CD4-positive, alpha-beta memory T cell (primary cell): Measurements from ENCODE around the gene SMCO1. TPM values are rescaled to one million over a fixed set of nuclear protein-coding genes. Genes with fewer than 3 reads are reported as not detected.
"Not testable (repeated sequence)": the region's sequence is repeated elsewhere in the genome, so short reads cannot be mapped to it uniquely, and the experiment has no call there.

Experiments used
- CTCF ChIA-PET: fragments of 350-600 bp; sonication (Branson Sonifier 250); formaldehyde crosslinking; loops from one replicate; lab custom pipeline; 2021; ENCODE audit warnings: inconsistent platforms; ENCODE audit not compliant: partially characterized antibody; lab: Charles Lee
- POLR2A ChIA-PET: fragments of 350-600 bp; sonication (Branson Sonifier 250); formaldehyde crosslinking; loops from one replicate; lab custom pipeline; 2021; ENCODE audit not compliant: partially characterized antibody; lab: Charles Lee
- DNase-seq, 5 donors: peaks; one replicate each; pipeline versions ENCODE4 v3.0.0 to v3.0.0-alpha.2; 2020 to 2022; ENCODE audit warnings: mixed read lengths in 1 of 5
- H3K27ac ChIP-seq: one replicate; pipeline ENCODE4 v1.7.0; 2013; ENCODE audit warnings: low read depth, low read length
- H3K27me3 ChIP-seq: 2 replicates; pipeline ENCODE4 v1.7.0; 2013; ENCODE audit warnings: mild to moderate bottlenecking, low read length, moderate library complexity; ENCODE audit not compliant: insufficient read depth
- H3K36me3 ChIP-seq: 2 replicates; pipeline ENCODE4 v1.7.0; 2013; ENCODE audit warnings: mild to moderate bottlenecking, low read length, moderate library complexity; ENCODE audit not compliant: insufficient read depth
- H3K4me1 ChIP-seq: 2 replicates; pipeline ENCODE4 v1.7.0; 2013; ENCODE audit warnings: mild to moderate bottlenecking, low read length, moderate library complexity; ENCODE audit not compliant: insufficient read depth
- H3K4me3 ChIP-seq, 2 donors: one replicate each; pipeline ENCODE4 v1.7.0; 2013; ENCODE audit warnings: low read length in 2 of 2, mild to moderate bottlenecking in 1 of 2
- H3K9me3 ChIP-seq, 2 donors: one replicate each; pipeline ENCODE4 v1.7.0; 2013; ENCODE audit warnings: low read length in 2 of 2, control low read depth in 1 of 2; ENCODE audit not compliant: control insufficient read depth in 1 of 2
- H3K27ac Mint-ChIP-seq, 7 donors: one replicate each; pipeline ENCODE4 v1.8.0; 2020 to 2021; ENCODE audit warnings: mixed read lengths in 7 of 7, mild to moderate bottlenecking in 6 of 7, inconsistent platforms in 3 of 7, moderate library complexity in 3 of 7
- H3K27me3 Mint-ChIP-seq, 2 donors: one replicate each; pipeline ENCODE4 v1.8.0; 2020 to 2021; ENCODE audit warnings: mixed read lengths in 2 of 2
- H3K36me3 Mint-ChIP-seq, 2 donors: one replicate each; pipeline ENCODE4 v1.8.0; 2020 to 2021; ENCODE audit warnings: mixed read lengths in 2 of 2, inconsistent platforms in 1 of 2, mild to moderate bottlenecking in 1 of 2
- H3K4me1 Mint-ChIP-seq, 4 donors: one replicate each; pipeline ENCODE4 v1.8.0; 2020 to 2021; ENCODE audit warnings: mixed read lengths in 4 of 4, mild to moderate bottlenecking in 1 of 4
- H3K4me3 Mint-ChIP-seq, 8 donors: one replicate each; pipeline ENCODE4 v1.8.0; 2020 to 2021; ENCODE audit warnings: mixed read lengths in 8 of 8, mild to moderate bottlenecking in 7 of 8, moderate library complexity in 6 of 8, inconsistent platforms in 3 of 8
- H3K9me3 Mint-ChIP-seq, 8 donors: one replicate each; pipeline ENCODE4 v1.8.0; 2020 to 2021; ENCODE audit warnings: mixed read lengths in 8 of 8, mild to moderate bottlenecking in 5 of 8, inconsistent platforms in 3 of 8, moderate library complexity in 1 of 8
- intact Hi-C: fragments of 100-400 bp; cut with micrococcal nuclease; formaldehyde crosslinking; loops from one replicate; pipeline ENCODE4 v1.15.1; 2023
- polyA plus RNA-seq, 2 donors: library from polyadenylated mRNA; unstranded; fragments of 300-500 nt; fragmentation: Illumina TruSeq; gene quantifications; one replicate each; pipeline ENCODE4 v1.2.3, GENCODE V29; 2021
- total RNA-seq, 2 experiments: library from RNA; stranded (reverse); gene quantifications; one replicate each; pipeline ENCODE4 v1.2.3, GENCODE V29; 2021

Gene SMCO1
- total and polyA plus RNA-seq, 4 experiments from 2014 or later: not detected

- peaks cover 0 to under 1% of the 10 kb centered on the region in 2 donors for H3K9me3 ChIP-seq
- CTCF ChIA-PET: interaction anchor here (0.6 to 9.8 kb wide), 5 partner anchors 9 to 269 kb away, joined by 3 to 113 read pairs (median 17); no protein-coding TSS in a partner anchor
- Mint-ChIP-seq H3K4me1 (peaks cover 0 to 5% (median 5%) of the 10 kb centered on the region in 4 donors), H3K9me3 (peaks cover 0 to 25% (median 17%) of the 10 kb centered on the region in 8 donors), H3K27ac (no peak overlapping the region), H3K36me3 (peaks cover 7 to 10% of the 10 kb centered on the region in 2 donors), H3K4me3 (no peak overlapping the region), H3K27me3 (peaks cover 0 to 1% of the 10 kb centered on the region in 2 donors)
- no peaks in the 10 kb centered on the region for H3K4me1 ChIP-seq
- no peak overlapping the region for H3K4me3 ChIP-seq
- DNase-seq: no peak
- no peak overlapping the region for H3K27ac ChIP-seq
- intact Hi-C loops: no loop called here
- no peaks in the 10 kb centered on the region for H3K27me3 ChIP-seq
- H3K36me3 ChIP-seq: no peaks in the 10 kb centered on the region
- POLR2A ChIA-PET: no interaction called here
Measured at GRCh38 chr3:196525141-196525540, 10.0 kb upstream of the SMCO1 start.

DNA sequence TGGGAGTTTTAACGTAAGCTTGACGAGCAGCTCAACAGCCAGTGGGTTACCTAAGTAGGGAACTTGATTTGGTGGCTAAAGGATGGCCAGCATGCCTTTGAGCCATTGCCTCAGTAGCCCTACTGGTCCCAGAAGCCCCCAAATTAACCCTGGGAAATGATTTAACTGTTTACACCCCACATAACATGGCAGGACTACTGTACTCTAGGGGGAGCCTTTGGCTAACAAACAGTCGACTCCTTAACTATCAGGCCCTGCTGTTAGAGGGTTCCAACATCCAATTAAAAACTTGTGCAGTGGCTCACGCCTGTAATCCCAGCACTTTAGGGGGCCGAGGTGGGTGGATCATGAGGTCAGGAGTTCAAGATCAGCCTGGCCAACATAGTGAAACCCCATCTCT lies 9.4 kb upstream of the SMCO1 start:
- Histone ChIP-seq H3K4me3 (no peak overlapping the region), H3K9me3 (peaks cover 4 to 6% of the 10 kb centered on the region in 2 donors), H3K36me3 (no peaks in the 10 kb centered on the region), H3K27me3 (no peaks in the 10 kb centered on the region), H3K27ac (no peak overlapping the region), H3K4me1 (no peaks in the 10 kb centered on the region)
- no peak for DNase-seq
- Mint-ChIP-seq H3K4me1 (peaks cover 0 to 5% (median 5%) of the 10 kb centered on the region in 4 donors), H3K27ac (no peak overlapping the region), H3K27me3 (peaks cover 0 to 1% of the 10 kb centered on the region in 2 donors), H3K4me3 (no peak overlapping the region), H3K36me3 (peaks cover 9 to 11% of the 10 kb centered on the region in 2 donors), H3K9me3 (peaks cover 0 to 31% (median 23%) of the 10 kb centered on the region in 8 donors)
- ChIA-PET CTCF (interaction anchor here (2.2 to 9.8 kb wide), 7 partner anchors 11 to 269 kb away, joined by 7 to 113 read pairs (median 16); no protein-coding TSS in a partner anchor), POLR2A (interaction anchor here (1.4 kb wide), 1 partner anchor 250 kb away, joined by 3 read pairs; no protein-coding TSS in a partner anchor)
- intact Hi-C loops: no loop called here

- intact Hi-C loops: no loop called here
Measured at GRCh38 chr3:196523841-196524240, 8.7 kb upstream of the SMCO1 start.

DNA sequence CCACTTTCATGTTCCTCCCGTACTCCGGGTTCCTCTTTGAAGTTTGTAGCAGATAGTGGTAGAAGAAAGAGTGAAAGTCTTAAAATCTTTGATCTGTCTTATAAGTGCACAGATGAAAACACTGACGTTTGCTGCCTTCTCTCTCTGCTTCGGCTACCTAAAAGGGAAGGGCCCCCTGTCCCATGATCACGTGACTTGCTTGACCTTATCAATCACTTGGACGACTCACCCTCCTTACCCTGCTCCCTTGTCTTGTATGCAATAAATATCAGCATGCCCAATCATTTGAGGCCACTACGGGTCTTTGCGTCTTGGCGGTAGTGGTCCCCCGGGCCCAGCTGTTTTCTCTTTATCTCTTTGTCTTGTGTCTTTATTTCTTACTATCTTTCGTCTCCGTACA lies 6.1 kb upstream of the SMCO1 start:
- H3K27ac Mint-ChIP-seq, DNase-seq, H3K4me1 Mint-ChIP-seq, H3K27me3 ChIP-seq, H3K4me3 ChIP-seq, H3K27ac ChIP-seq, H3K27me3 Mint-ChIP-seq, H3K4me3 Mint-ChIP-seq, H3K36me3 ChIP-seq, intact Hi-C loops, H3K4me1 ChIP-seq: not testable (repeated sequence)
- POLR2A ChIA-PET: interaction anchor here (0.9 kb wide), 1 partner anchor 269 kb away, joined by 4 read pairs; no protein-coding TSS in a partner anchor
- H3K9me3 Mint-ChIP-seq: peaks cover 0 to 57% (median 40%) of the 10 kb centered on the region in 8 donors
- CTCF ChIA-PET: interaction anchor here (1.0 to 9.8 kb wide), 10 partner anchors 9 to 448 kb away, joined by 3 to 113 read pairs (median 6); partner anchors contain the start of genes DYNLT2B and RNF168
- H3K36me3 Mint-ChIP-seq: peaks cover 11 to 15% of the 10 kb centered on the region in 2 donors
- H3K9me3 ChIP-seq: peaks cover 4 to 14% of the 10 kb centered on the region in 2 donors

More at GRCh38 chr3:196523841-196524240, 8.7 kb upstream of the SMCO1 start:
- H3K27me3 ChIP-seq: no peaks in the 10 kb centered on the region
- Mint-ChIP-seq H3K4me1 (peaks cover 0 to 5% (median 5%) of the 10 kb centered on the region in 4 donors), H3K4me3 (no peak overlapping the region), H3K27ac (no peak overlapping the region), H3K36me3 (peaks cover 11 to 15% of the 10 kb centered on the region in 2 donors), H3K9me3 (peaks cover 0 to 38% (median 30%) of the 10 kb centered on the region in 8 donors), H3K27me3 (peaks cover 1 to 2% of the 10 kb centered on the region in 2 donors)
- no peak for DNase-seq
- H3K9me3 ChIP-seq: peaks cover 4 to 9% of the 10 kb centered on the region in 2 donors
- H3K27ac ChIP-seq: no peak overlapping the region
- no peaks in the 10 kb centered on the region for H3K4me1 ChIP-seq
- CTCF ChIA-PET: interaction anchor here (0.9 to 9.8 kb wide), 8 partner anchors 11 to 268 kb away, joined by 3 to 113 read pairs (median 15); no protein-coding TSS in a partner anchor
- no peaks in the 10 kb centered on the region for H3K36me3 ChIP-seq
- no peak overlapping the region for H3K4me3 ChIP-seq
- POLR2A ChIA-PET: interaction anchor here (1.4 kb wide), 1 partner anchor 249 kb away, joined by 3 read pairs; no protein-coding TSS in a partner anchor

DNA sequence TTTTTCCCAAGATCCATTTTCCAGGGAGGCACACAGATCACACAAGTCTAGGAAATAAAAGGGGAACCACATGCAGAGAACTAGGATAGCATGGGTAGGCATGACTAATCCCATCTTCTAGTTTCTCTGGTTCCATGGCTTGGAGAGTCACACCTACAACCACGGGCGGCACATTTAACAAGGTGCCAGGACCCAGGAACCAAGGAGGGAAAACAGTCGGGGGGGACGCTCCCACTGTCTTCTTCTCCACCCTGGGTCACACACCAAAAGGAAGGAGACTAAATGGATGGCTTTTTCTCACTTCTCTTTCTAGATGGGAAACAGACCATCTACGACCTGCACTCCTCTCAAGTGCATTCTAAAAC lies 4.6 kb upstream of the SMCO1 start:
- peaks cover 0 to 2% of the 10 kb centered on the region in 2 donors for H3K27me3 Mint-ChIP-seq

GRCh38 chr3:196518966-196519717 lies 4.0 kb upstream of the SMCO1 start:
- Mint-ChIP-seq H3K36me3 (peaks cover 11 to 15% of the 10 kb centered on the region in 2 donors), H3K27me3 (peaks cover 0 to 2% of the 10 kb centered on the region in 2 donors), H3K27ac (peak overlapping the region in 2 of 7 donors; percentile 65 to 74), H3K9me3 (peaks cover 0 to 60% (median 41%) of the 10 kb centered on the region in 8 donors), H3K4me1 (no peaks in the 10 kb centered on the region), H3K4me3 (no peak overlapping the region)
- H3K36me3 ChIP-seq: no peaks in the 10 kb centered on the region
- H3K27me3 ChIP-seq: no peaks in the 10 kb centered on the region
- no peak overlapping the region for H3K27ac ChIP-seq
- H3K4me3 ChIP-seq: no peak overlapping the region
- DNase-seq: peak; percentile 39 to 62 (median 48)
- ChIA-PET CTCF (interaction anchor here (1.0 to 9.8 kb wide), 6 partner anchors 25 to 446 kb away, joined by 3 to 113 read pairs (median 7); no protein-coding TSS in a partner anchor), POLR2A (no interaction called here)
- H3K9me3 ChIP-seq: peaks cover 4 to 14% of the 10 kb centered on the region in 2 donors
- no peaks in the 10 kb centered on the region for H3K4me1 ChIP-seq
- intact Hi-C loops: loop anchor here (1.0 kb wide), 2 partner anchors 33 to 266 kb away; no protein-coding TSS in a partner anchor

More for the DNA sequence above, 4.6 kb upstream of the SMCO1 start:
- H3K4me1 ChIP-seq: no peaks in the 10 kb centered on the region
- CTCF ChIA-PET: interaction anchor here (1.0 to 9.8 kb wide), 7 partner anchors 9 to 264 kb away, joined by 3 to 113 read pairs (median 8); no protein-coding TSS in a partner anchor
- Mint-ChIP-seq H3K27ac (no peak overlapping the region), H3K9me3 (peaks cover 0 to 60% (median 41%) of the 10 kb centered on the region in 8 donors), H3K36me3 (peaks cover 11 to 15% of the 10 kb centered on the region in 2 donors), H3K4me1 (no peaks in the 10 kb centered on the region), H3K4me3 (no peak overlapping the region)
- no peaks in the 10 kb centered on the region for H3K36me3 ChIP-seq
- H3K9me3 ChIP-seq: peaks cover 4 to 14% of the 10 kb centered on the region in 2 donors
- no peak overlapping the region for H3K27ac ChIP-seq
- no peaks in the 10 kb centered on the region for H3K27me3 ChIP-seq
- intact Hi-C loops: loop anchor here (1.0 kb wide), 2 partner anchors 33 to 266 kb away; no protein-coding TSS in a partner anchor
- H3K4me3 ChIP-seq: no peak overlapping the region
- DNase-seq: no peak
- POLR2A ChIA-PET: no interaction called here
